SK-N-SH treated with all-trans-retinoic acid at 6 μM for 48 hours (cell line): ENCODE results near the gene ASB2.

Experiments
- ARNTL ChIP-seq: fragments of 450-650 bp; formaldehyde crosslinking; IDR thresholded peaks from 2 replicates; pipeline ENCODE4 v1.5.0; 2020; ENCODE audit warnings: low read depth, mild to moderate bottlenecking, moderate library complexity, borderline replicate concordance
- BACH2 ChIP-seq: fragments of 250-450 bp; sonication (Bioruptor Pico); IDR thresholded peaks from 2 replicates; pipeline ENCODE4 v1.9.0; 2021; ENCODE audit warnings: mild to moderate bottlenecking, borderline replicate concordance
- GLIS3 ChIP-seq: fragments of 250-450 bp; sonication (Bioruptor Pico); IDR thresholded peaks from 2 replicates; pipeline ENCODE4 v1.5.0; 2020; ENCODE audit warnings: mild to moderate bottlenecking, moderate library complexity
- ISL1 ChIP-seq: fragments of 250-450 bp; sonication (Bioruptor Pico); IDR thresholded peaks from 2 replicates; pipeline ENCODE4 v2.1.2; 2022; ENCODE audit warnings: mild to moderate bottlenecking, moderate library complexity
- PPARA ChIP-seq: fragments of 250-450 bp; sonication (Bioruptor Pico); IDR thresholded peaks from 2 replicates; pipeline ENCODE4 v1.5.0; 2020; ENCODE audit warnings: mild to moderate bottlenecking, borderline replicate concordance
- RARB ChIP-seq: fragments of 250-450 bp; sonication (Bioruptor Pico); IDR thresholded peaks from 2 replicates; pipeline ENCODE4 v1.8.0; 2021; ENCODE audit warnings: mild to moderate bottlenecking, moderate library complexity
- TCF4 ChIP-seq: fragments of 250-450 bp; sonication (Bioruptor Pico); IDR thresholded peaks from 2 replicates; pipeline ENCODE4 v1.8.0; 2021; ENCODE audit warnings: mild to moderate bottlenecking, moderate library complexity, borderline replicate concordance
- ZC3H10 ChIP-seq: fragments of 250-450 bp; sonication (Bioruptor Pico); IDR thresholded peaks from 2 replicates; pipeline ENCODE4 v1.5.1; 2021; ENCODE audit warnings: mild to moderate bottlenecking, moderate library complexity
- ZFP3 ChIP-seq: fragments of 250-450 bp; sonication (Bioruptor Pico); IDR thresholded peaks from 2 replicates; pipeline ENCODE4 v1.5.0; 2020; ENCODE audit warnings: mild to moderate bottlenecking, moderate library complexity
- ZFP30 ChIP-seq: fragments of 450-650 bp; formaldehyde crosslinking; IDR thresholded peaks from 2 replicates; pipeline ENCODE4 v1.5.0; 2022; ENCODE audit warnings: mild to moderate bottlenecking, moderate library complexity
- TF ChIP-seq, protein P1 (sequence below): fragments of 250-450 bp; sonication (Bioruptor Pico); IDR thresholded peaks from 2 replicates; pipeline ENCODE4 v1.5.1; 2020; ENCODE audit warnings: low read depth, mild to moderate bottlenecking, moderate library complexity
- TF ChIP-seq, protein P2 (sequence below): fragments of 250-450 bp; sonication (Bioruptor Pico); IDR thresholded peaks from 2 replicates; pipeline ENCODE4 v1.8.0; 2020; ENCODE audit warnings: mild to moderate bottlenecking, moderate library complexity, borderline replicate concordance
- TF ChIP-seq, protein P3 (sequence below): fragments of 250-450 bp; sonication (Bioruptor Pico); IDR thresholded peaks from 2 replicates; pipeline ENCODE4 v1.5.0; 2020; ENCODE audit warnings: mild to moderate bottlenecking, moderate library complexity

DNA sequence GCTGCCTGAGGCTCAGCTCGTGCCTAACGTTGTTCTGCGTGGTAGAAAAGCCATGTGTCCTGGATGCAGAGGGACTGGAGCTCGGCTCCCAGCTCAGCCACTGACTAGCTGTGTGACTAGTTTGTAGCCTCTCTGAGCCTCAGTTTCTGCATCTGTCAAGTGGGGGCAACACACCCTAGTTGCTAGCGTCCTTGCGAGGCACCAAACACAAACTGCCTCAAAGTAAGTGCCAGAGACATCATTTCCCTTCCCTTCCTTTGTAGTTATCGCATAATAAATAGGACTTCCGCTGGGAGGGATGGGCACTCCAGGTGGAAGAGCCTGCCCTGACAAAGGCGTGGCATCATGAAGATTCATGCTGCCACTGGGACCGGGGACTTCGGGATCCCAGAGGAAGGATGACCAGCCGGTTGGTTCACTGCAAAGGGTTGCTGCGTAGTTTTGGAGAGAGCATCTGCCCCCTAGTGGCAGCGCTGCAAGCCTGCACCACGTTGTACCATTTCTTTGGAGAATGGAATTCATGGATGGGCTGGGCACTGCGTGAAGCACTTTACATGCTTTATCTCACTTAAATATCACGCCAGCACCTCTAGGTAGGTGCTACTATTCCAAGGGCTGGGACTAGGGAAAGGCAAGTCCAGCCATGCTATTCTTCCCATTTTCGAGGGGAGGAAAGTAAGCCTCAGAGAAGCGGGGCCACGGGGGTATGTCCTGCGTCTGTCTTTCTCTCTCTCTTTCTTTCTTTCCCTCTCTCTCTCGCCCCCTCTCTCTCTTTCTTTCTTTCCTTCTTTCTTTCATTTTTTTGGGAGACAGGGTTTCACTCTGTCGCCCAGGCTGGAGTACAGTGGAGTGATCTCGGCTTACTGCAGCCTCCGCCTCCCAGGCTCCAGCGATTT lies 25.4 kb upstream of the ASB2 start:
- TF ChIP-seq, protein P1, sequence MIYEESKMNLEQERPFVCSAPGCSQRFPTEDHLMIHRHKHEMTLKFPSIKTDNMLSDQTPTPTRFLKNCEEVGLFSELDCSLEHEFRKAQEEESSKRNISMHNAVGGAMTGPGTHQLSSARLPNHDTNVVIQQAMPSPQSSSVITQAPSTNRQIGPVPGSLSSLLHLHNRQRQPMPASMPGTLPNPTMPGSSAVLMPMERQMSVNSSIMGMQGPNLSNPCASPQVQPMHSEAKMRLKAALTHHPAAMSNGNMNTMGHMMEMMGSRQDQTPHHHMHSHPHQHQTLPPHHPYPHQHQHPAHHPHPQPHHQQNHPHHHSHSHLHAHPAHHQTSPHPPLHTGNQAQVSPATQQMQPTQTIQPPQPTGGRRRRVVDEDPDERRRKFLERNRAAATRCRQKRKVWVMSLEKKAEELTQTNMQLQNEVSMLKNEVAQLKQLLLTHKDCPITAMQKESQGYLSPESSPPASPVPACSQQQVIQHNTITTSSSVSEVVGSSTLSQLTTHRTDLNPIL: no peak
- TF ChIP-seq ZFP3 (CRISPR knock-in tag): no peak
- TF ChIP-seq, protein P2, sequence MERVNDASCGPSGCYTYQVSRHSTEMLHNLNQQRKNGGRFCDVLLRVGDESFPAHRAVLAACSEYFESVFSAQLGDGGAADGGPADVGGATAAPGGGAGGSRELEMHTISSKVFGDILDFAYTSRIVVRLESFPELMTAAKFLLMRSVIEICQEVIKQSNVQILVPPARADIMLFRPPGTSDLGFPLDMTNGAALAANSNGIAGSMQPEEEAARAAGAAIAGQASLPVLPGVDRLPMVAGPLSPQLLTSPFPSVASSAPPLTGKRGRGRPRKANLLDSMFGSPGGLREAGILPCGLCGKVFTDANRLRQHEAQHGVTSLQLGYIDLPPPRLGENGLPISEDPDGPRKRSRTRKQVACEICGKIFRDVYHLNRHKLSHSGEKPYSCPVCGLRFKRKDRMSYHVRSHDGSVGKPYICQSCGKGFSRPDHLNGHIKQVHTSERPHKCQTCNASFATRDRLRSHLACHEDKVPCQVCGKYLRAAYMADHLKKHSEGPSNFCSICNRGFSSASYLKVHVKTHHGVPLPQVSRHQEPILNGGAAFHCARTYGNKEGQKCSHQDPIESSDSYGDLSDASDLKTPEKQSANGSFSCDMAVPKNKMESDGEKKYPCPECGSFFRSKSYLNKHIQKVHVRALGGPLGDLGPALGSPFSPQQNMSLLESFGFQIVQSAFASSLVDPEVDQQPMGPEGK (CRISPR knock-in tag): no peak
- no peak for TF ChIP-seq PPARA (CRISPR knock-in tag)
- no peak for TF ChIP-seq ZC3H10 (CRISPR knock-in tag)
- no peak for TF ChIP-seq ISL1 (CRISPR knock-in tag)
- no peak for TF ChIP-seq ZFP30 (CRISPR knock-in tag)
- TF ChIP-seq RARB (CRISPR knock-in tag): no peak
- TF ChIP-seq BACH2: no peak
- TF ChIP-seq GLIS3 (CRISPR knock-in tag): no peak
- no peak for TF ChIP-seq TCF4 (CRISPR knock-in tag)
- TF ChIP-seq, protein P3, sequence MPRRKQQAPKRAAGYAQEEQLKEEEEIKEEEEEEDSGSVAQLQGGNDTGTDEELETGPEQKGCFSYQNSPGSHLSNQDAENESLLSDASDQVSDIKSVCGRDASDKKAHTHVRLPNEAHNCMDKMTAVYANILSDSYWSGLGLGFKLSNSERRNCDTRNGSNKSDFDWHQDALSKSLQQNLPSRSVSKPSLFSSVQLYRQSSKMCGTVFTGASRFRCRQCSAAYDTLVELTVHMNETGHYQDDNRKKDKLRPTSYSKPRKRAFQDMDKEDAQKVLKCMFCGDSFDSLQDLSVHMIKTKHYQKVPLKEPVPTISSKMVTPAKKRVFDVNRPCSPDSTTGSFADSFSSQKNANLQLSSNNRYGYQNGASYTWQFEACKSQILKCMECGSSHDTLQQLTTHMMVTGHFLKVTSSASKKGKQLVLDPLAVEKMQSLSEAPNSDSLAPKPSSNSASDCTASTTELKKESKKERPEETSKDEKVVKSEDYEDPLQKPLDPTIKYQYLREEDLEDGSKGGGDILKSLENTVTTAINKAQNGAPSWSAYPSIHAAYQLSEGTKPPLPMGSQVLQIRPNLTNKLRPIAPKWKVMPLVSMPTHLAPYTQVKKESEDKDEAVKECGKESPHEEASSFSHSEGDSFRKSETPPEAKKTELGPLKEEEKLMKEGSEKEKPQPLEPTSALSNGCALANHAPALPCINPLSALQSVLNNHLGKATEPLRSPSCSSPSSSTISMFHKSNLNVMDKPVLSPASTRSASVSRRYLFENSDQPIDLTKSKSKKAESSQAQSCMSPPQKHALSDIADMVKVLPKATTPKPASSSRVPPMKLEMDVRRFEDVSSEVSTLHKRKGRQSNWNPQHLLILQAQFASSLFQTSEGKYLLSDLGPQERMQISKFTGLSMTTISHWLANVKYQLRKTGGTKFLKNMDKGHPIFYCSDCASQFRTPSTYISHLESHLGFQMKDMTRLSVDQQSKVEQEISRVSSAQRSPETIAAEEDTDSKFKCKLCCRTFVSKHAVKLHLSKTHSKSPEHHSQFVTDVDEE: no peak
- TF ChIP-seq ARNTL (CRISPR knock-in tag): no peak
